IMR-90 (cell line): ENCODE measurements around the gene CFAP221. TPM values are rescaled to one million over a fixed set of nuclear protein-coding genes. Genes with fewer than 3 reads are reported as not detected.

Experiments used
- ATAC-seq: fragments of 200-7000 bp; cut with Tn5 transposase; 2 replicates; pipeline ENCODE4 v1.9.1; 2020; ENCODE audit warnings: low read depth, mild to moderate bottlenecking, moderate library complexity
- BruUV-seq: library from RNA; stranded (reverse); fragments of 400-500 nt; replicated peaks from 2 replicates; lab custom pipeline; 2021; lab: Mats Ljungman, UMichigan
- CTCF ChIA-PET: fragments of 300-600 bp; formaldehyde crosslinking; extraction: SDS; loops from one replicate; lab custom pipeline; 2021; ENCODE audit warnings: antibody characterized with exemption; lab: Yijun Ruan, JAX
- POLR2A ChIA-PET: fragments of 300-600 bp; sonication (Branson Sonifier 250); formaldehyde crosslinking; loops from one replicate; lab custom pipeline; 2022; ENCODE audit warnings: antibody characterized with exemption; ENCODE audit not compliant: unreplicated experiment; lab: Charles Lee
- DNase-seq: peaks from one replicate; pipeline ENCODE4 v3.0.0; 2013
- H2AFZ ChIP-seq: replicated peaks from 2 replicates; pipeline ENCODE3; 2013; ENCODE audit warnings: low read length, mild to moderate bottlenecking; ENCODE audit not compliant: poor library complexity
- H2AK5ac ChIP-seq: 2 replicates; pipeline ENCODE4 v1.6.1; 2013; ENCODE audit warnings: low read depth, low read length, inconsistent platforms
- H2AK9ac ChIP-seq: replicated peaks from 2 replicates; pipeline ENCODE3; 2013; ENCODE audit warnings: mild to moderate bottlenecking, low read depth, low read length, moderate library complexity; ENCODE audit not compliant: poor library complexity
- H2BK120ac ChIP-seq: 2 replicates; pipeline ENCODE4 v1.6.1; 2013; ENCODE audit warnings: low read depth, low read length, inconsistent platforms
- H2BK15ac ChIP-seq: 3 replicates; pipeline ENCODE4 v1.6.1; 2013; ENCODE audit warnings: low read depth, low read length, inconsistent platforms
- H2BK20ac ChIP-seq: 2 replicates; pipeline ENCODE4 v1.6.1; 2013; ENCODE audit warnings: low read depth, mild to moderate bottlenecking, inconsistent platforms, low read length, moderate library complexity
- H2BK5ac ChIP-seq: 2 replicates; pipeline ENCODE4 v1.6.1; 2013; ENCODE audit warnings: mild to moderate bottlenecking, low read depth, low read length, inconsistent platforms; ENCODE audit not compliant: poor library complexity, severe bottlenecking
- H3K14ac ChIP-seq: replicated peaks from 2 replicates; pipeline ENCODE4 v1.6.1; 2013; ENCODE audit warnings: low read depth, low read length, inconsistent platforms
- H3K18ac ChIP-seq: 2 replicates; pipeline ENCODE4 v1.6.1; 2013; ENCODE audit warnings: low read depth, low read length, control low read depth
- H3K23ac ChIP-seq: 2 replicates; pipeline ENCODE4 v1.6.1; 2013; ENCODE audit warnings: low read depth, low read length, inconsistent platforms
- H3K27ac ChIP-seq: 2 replicates; pipeline ENCODE4 v1.5.1; 2013; ENCODE audit warnings: mild to moderate bottlenecking, control low read depth, low read length; ENCODE audit not compliant: insufficient read depth
- H3K27me3 ChIP-seq: 2 replicates; pipeline ENCODE4 v1.6.1; 2013; ENCODE audit warnings: low read length; ENCODE audit not compliant: control insufficient read depth, insufficient read depth
- H3K36me3 ChIP-seq: 2 replicates; pipeline ENCODE4 v1.6.1; 2013; ENCODE audit warnings: low read length, mixed read lengths; ENCODE audit not compliant: control insufficient read depth, insufficient read depth
- H3K4ac ChIP-seq: 2 replicates; pipeline ENCODE4 v1.6.1; 2013; ENCODE audit warnings: low read depth, low read length, inconsistent platforms
- H3K4me1 ChIP-seq: 2 replicates; pipeline ENCODE4 v1.6.1; 2013; ENCODE audit warnings: low read length, mixed read lengths; ENCODE audit not compliant: control insufficient read depth, insufficient read depth
- H3K4me2 ChIP-seq: 2 replicates; pipeline ENCODE4 v1.6.1; 2013; ENCODE audit warnings: low read depth, mild to moderate bottlenecking, control low read depth, low read length, moderate library complexity
- H3K4me3 ChIP-seq: 2 replicates; pipeline ENCODE4 v1.5.1; 2013; ENCODE audit warnings: low read depth, mild to moderate bottlenecking, control low read depth, low read length, moderate library complexity; ENCODE audit not compliant: insufficient read depth
- H3K56ac ChIP-seq: 2 replicates; pipeline ENCODE4 v1.6.1; 2013; ENCODE audit warnings: low read length, inconsistent platforms; ENCODE audit not compliant: insufficient read depth; ENCODE audit errors: extremely low read depth
- H3K79me1 ChIP-seq, 2 experiments: 2 replicates each; pipeline ENCODE4 v1.6.1; 2013; ENCODE audit warnings: low read length in 2 of 2, inconsistent platforms in 1 of 2, low read depth in 1 of 2
- H3K9ac ChIP-seq: 2 replicates; pipeline ENCODE4 v1.6.1; 2013; ENCODE audit warnings: low read depth, low read length, control low read depth
- H3K9me1 ChIP-seq: 2 replicates; pipeline ENCODE4 v1.6.1; 2013; ENCODE audit warnings: low read length, inconsistent platforms; ENCODE audit not compliant: insufficient read depth
- H3K9me3 ChIP-seq: 2 replicates; pipeline ENCODE4 v1.6.1; 2013; ENCODE audit warnings: low read length; ENCODE audit not compliant: control insufficient read depth, insufficient read depth
- H4K20me1 ChIP-seq: 2 replicates; pipeline ENCODE4 v1.6.1; 2013; ENCODE audit warnings: low read length, inconsistent platforms; ENCODE audit not compliant: insufficient read depth
- H4K5ac ChIP-seq: 2 replicates; pipeline ENCODE4 v1.6.1; 2013; ENCODE audit warnings: mild to moderate bottlenecking, low read depth, low read length, control low read depth
- H4K8ac ChIP-seq, 2 experiments: 2 replicates each; pipeline ENCODE4 v1.6.1; 2013; ENCODE audit warnings: low read depth in 2 of 2, low read length in 2 of 2, control low read depth in 1 of 2, inconsistent platforms in 1 of 2
- H4K91ac ChIP-seq: 2 replicates; pipeline ENCODE4 v1.6.1; 2013; ENCODE audit warnings: low read depth, low read length, inconsistent platforms; ENCODE audit not compliant: insufficient read depth
- BHLHE40 ChIP-seq: fragments of 150-350 bp; IDR thresholded peaks from 2 replicates; pipeline ENCODE4 v1.6.1; 2016; ENCODE audit warnings: mild to moderate bottlenecking, low read depth, low read length
- FOS ChIP-seq: fragments of 150-350 bp; IDR thresholded peaks from 2 replicates; pipeline ENCODE4 v1.6.1; 2016; ENCODE audit warnings: low read depth, low read length
- MAZ ChIP-seq: IDR thresholded peaks from 2 replicates; pipeline ENCODE4 v1.6.1; 2012; ENCODE audit warnings: low read depth, mild to moderate bottlenecking, low read length, improper control_type of control experiment, moderate library complexity, borderline replicate concordance
- NFE2L2 ChIP-seq: fragments of 150-350 bp; IDR thresholded peaks from 2 replicates; pipeline ENCODE4 v1.6.1; 2016; ENCODE audit warnings: low read depth, mild to moderate bottlenecking, low read length
- RFX5 ChIP-seq: IDR thresholded peaks from 2 replicates; pipeline ENCODE4 v1.8.0; 2012; ENCODE audit warnings: low read depth, mild to moderate bottlenecking, low read length, moderate library complexity
- WGBS, 2 experiments: methylation state at CpG; one replicate each; pipeline versions ENCODE4 v1.1.5 to v1.1.7; 2013; ENCODE audit warnings: missing lambda C conversion rate in 2 of 2; ENCODE audit not compliant: insufficient read length in 1 of 2; ENCODE audit errors: extremely low coverage in 2 of 2; 5-methylcytosine and 5-hydroxymethylcytosine counted together
- dilution Hi-C: fragments of 300-500 bp; cut with HindIII; formaldehyde crosslinking; loops from one replicate; pipeline ENCODE4 v1.14.3; 2018; ENCODE audit warnings: low sequenced_read_pairs; ENCODE audit not compliant: unreplicated experiment
- in situ Hi-C: fragments of 300-500 bp; cut with MboI; formaldehyde crosslinking; loops from 3 replicates; pipeline ENCODE4 v1.14.3; 2019; ENCODE audit warnings: low sequenced_read_pairs, inconsistent platforms, mixed read lengths
- intact Hi-C: fragments of 100-400 bp; cut with micrococcal nuclease; formaldehyde crosslinking; loops from 2 replicates; pipeline ENCODE4 v1.10.0; 2022
- polyA plus RNA-seq, 3 experiments: library from polyadenylated mRNA; depleted of rRNA; stranded (reverse); fragments of >200 nt; gene quantifications; 2 replicates each; pipeline ENCODE4 v1.2.3, GENCODE V29; 2012; ENCODE audit warnings: low replicate concordance in 1 of 3
- total RNA-seq: library from RNA; depleted of rRNA; stranded (reverse); fragments of >200 nt; gene quantifications from 2 replicates; pipeline ENCODE4 v1.2.3, GENCODE V29; 2012
- TF ChIP-seq, protein P1 (sequence below): conservative IDR thresholded peaks from 2 replicates; pipeline ENCODE4 v1.5.1; 2012; ENCODE audit warnings: mild to moderate bottlenecking, low read depth, low read length, improper control_type of control experiment

Gene CFAP221
- total and polyA plus RNA-seq, 2 of the 4 experiments (the other 2 are of a cell fraction): not detected

DNA sequence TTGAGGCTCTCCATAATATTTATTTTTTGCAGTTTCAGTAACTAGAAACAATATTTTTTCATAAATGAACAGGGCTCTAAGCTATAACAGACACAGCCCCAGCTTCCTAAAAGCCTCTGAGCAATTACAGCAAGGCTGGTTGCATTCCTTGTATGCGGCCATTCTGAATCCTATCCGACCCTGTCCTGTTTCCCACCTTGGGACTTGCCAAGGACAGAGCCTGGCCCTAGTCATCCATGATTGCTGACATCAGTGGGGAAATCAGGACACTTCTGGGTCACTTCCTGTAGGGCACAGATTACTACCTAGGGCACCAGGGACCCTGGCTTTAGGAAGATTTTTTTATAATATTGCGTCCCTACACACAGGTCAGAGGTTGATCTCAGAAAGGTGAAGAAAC, 140.3 kb downstream of the CFAP221 start:
- Histone ChIP-seq H3K9ac (no peak overlapping the region), H2AFZ (no peak overlapping the region), H4K5ac (no peak overlapping the region), H3K56ac (no peak overlapping the region), H2BK15ac (no peak overlapping the region), H2BK120ac (no peak overlapping the region), H3K14ac (no peak overlapping the region), H3K4ac (no peak overlapping the region), H4K8ac (no peak overlapping the region), H4K20me1 (no peaks in the 10 kb centered on the region), H3K23ac (no peak overlapping the region), H3K27me3 (no peaks in the 10 kb centered on the region), H3K9me3 (no peaks in the 10 kb centered on the region), H2BK5ac (no peak overlapping the region), H2AK5ac (no peak overlapping the region), H4K91ac (no peak overlapping the region), H2AK9ac (no peak overlapping the region), H3K36me3 (peaks cover 3% of the 10 kb centered on the region; the same call in 1 of the 2 replicates), H3K27ac (no peak overlapping the region), H3K4me3 (no peak overlapping the region), H3K18ac (no peak overlapping the region), H3K9me1 (peaks cover 4% of the 10 kb centered on the region; the same call in 1 of the 2 replicates), H3K4me2 (no peak overlapping the region), H2BK20ac (no peak overlapping the region), H3K4me1 (peaks cover 5% of the 10 kb centered on the region; the same call in 1 of the 2 replicates), H3K79me1 (peaks cover 9 to 18% of the 10 kb centered on the region in 2 experiments; a peak in 3 of 4 replicates)
- intact Hi-C loops: no loop called here
- BruUV-seq: no TSS peak
- in situ Hi-C loops: no loop called here
- TF ChIP-seq MAZ: no peak
- no peak for TF ChIP-seq RFX5
- TF ChIP-seq BHLHE40: no peak
- TF ChIP-seq NFE2L2: no peak
- TF ChIP-seq, protein P1, sequence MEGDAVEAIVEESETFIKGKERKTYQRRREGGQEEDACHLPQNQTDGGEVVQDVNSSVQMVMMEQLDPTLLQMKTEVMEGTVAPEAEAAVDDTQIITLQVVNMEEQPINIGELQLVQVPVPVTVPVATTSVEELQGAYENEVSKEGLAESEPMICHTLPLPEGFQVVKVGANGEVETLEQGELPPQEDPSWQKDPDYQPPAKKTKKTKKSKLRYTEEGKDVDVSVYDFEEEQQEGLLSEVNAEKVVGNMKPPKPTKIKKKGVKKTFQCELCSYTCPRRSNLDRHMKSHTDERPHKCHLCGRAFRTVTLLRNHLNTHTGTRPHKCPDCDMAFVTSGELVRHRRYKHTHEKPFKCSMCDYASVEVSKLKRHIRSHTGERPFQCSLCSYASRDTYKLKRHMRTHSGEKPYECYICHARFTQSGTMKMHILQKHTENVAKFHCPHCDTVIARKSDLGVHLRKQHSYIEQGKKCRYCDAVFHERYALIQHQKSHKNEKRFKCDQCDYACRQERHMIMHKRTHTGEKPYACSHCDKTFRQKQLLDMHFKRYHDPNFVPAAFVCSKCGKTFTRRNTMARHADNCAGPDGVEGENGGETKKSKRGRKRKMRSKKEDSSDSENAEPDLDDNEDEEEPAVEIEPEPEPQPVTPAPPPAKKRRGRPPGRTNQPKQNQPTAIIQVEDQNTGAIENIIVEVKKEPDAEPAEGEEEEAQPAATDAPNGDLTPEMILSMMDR: no peak
- TF ChIP-seq FOS: no peak
- DNase-seq (no peak), ATAC-seq (no peak)
- 71% methylated on average over 2 of the region's 3 CpGs; no CpG with 5 or more reads in 1 of the 2 experiments for WGBS, 2 experiments
- ChIA-PET POLR2A (no interaction called here), CTCF (no interaction called here)
- dilution Hi-C loops: no loop called here
